Measurements from ENCODE around the gene DOCK2. TPM values are rescaled to one million over a fixed set of nuclear protein-coding genes. Genes with fewer than 3 reads are reported as not detected.
"Not testable (repeated sequence)": the region's sequence is repeated elsewhere in the genome, so short reads cannot be mapped to it uniquely, and the experiment has no call there.

DOCK2 gene
- total RNA-seq, 1 donor from 2014 or later, result 108 TPM

DNA sequence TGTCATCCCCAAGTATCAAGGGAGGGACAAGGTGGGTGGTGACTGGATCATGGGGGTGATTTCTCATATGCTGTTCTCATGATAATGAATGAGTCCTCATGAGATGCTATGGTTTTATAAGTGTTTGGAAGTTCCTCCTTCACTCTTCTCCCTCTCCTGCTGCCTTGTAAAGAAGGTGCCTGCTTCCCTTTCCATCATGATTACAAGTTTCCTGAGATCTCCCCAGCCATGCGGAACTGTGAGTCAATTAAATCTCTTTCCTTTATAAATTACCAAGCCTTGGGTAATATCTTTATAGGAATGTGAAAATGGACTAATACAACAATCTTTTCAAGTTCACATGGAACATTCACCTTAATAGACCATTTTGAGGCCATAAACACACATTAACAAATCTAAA is 21.5 kb upstream of the DOCK2 start:
- TF ChIP-seq, protein P1, sequence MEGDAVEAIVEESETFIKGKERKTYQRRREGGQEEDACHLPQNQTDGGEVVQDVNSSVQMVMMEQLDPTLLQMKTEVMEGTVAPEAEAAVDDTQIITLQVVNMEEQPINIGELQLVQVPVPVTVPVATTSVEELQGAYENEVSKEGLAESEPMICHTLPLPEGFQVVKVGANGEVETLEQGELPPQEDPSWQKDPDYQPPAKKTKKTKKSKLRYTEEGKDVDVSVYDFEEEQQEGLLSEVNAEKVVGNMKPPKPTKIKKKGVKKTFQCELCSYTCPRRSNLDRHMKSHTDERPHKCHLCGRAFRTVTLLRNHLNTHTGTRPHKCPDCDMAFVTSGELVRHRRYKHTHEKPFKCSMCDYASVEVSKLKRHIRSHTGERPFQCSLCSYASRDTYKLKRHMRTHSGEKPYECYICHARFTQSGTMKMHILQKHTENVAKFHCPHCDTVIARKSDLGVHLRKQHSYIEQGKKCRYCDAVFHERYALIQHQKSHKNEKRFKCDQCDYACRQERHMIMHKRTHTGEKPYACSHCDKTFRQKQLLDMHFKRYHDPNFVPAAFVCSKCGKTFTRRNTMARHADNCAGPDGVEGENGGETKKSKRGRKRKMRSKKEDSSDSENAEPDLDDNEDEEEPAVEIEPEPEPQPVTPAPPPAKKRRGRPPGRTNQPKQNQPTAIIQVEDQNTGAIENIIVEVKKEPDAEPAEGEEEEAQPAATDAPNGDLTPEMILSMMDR (IDR thresholded peaks at IDR 0.05), result no peak
- Histone ChIP-seq H3K27me3 (ENCODE audit: low read depth) (no peaks in the 10 kb centered on the region), H3K9me3 (no peaks in the 10 kb centered on the region), H3K36me3 (no peaks in the 10 kb centered on the region), H3K27ac (no peak overlapping the region), H3K4me1 (no peaks in the 10 kb centered on the region), H3K4me3 (no peak overlapping the region)
- DNase-seq, result no peak
- intact Hi-C loops (cut with DNase I), result no loop called here
- no peak for ATAC-seq

- intact Hi-C loops (cut with DNase I); DNase-seq; H3K4me1 ChIP-seq; H3K9me3 ChIP-seq; H3K4me3 ChIP-seq; ATAC-seq; H3K36me3 ChIP-seq; H3K27ac ChIP-seq; H3K27me3 ChIP-seq (ENCODE audit: low read depth): not testable (repeated sequence)
Observed at GRCh38 chr5:169624307-169624706, 12.8 kb upstream of the DOCK2 start.

GRCh38 chr5:169626779-169627178 is 10.3 kb upstream of the DOCK2 start:
- TF ChIP-seq, protein P1 (IDR thresholded peaks at IDR 0.05), result no peak
- ATAC-seq, result no peak
- Histone ChIP-seq H3K27ac (no peak overlapping the region), H3K9me3 (no peaks in the 10 kb centered on the region), H3K36me3 (no peaks in the 10 kb centered on the region), H3K4me3 (no peak overlapping the region), H3K27me3 (ENCODE audit: low read depth) (no peaks in the 10 kb centered on the region), H3K4me1 (no peaks in the 10 kb centered on the region)
- DNase-seq, result no peak
- intact Hi-C loops (cut with DNase I), result no loop called here

- DNase-seq (no peak), ATAC-seq (no peak)
- H3K9me3 ChIP-seq, result no peaks in the 10 kb centered on the region
- H3K27ac ChIP-seq, result no peak overlapping the region
- no peaks in the 10 kb centered on the region for H3K27me3 ChIP-seq (ENCODE audit: low read depth)
- H3K4me1 ChIP-seq, result no peaks in the 10 kb centered on the region
- no peak overlapping the region for H3K4me3 ChIP-seq
- TF ChIP-seq, protein P1 (IDR thresholded peaks at IDR 0.05), result no peak
- intact Hi-C loops (cut with DNase I), result no loop called here
- no peaks in the 10 kb centered on the region for H3K36me3 ChIP-seq
Observed at GRCh38 chr5:169627551-169627950, 9.5 kb upstream of the DOCK2 start.

GRCh38 chr5:169628892-169629291 is 8.2 kb upstream of the DOCK2 start:
- no peak for DNase-seq
- no peak overlapping the region for H3K27ac ChIP-seq
- H3K36me3 ChIP-seq, result no peaks in the 10 kb centered on the region
- TF ChIP-seq, protein P1 (IDR thresholded peaks at IDR 0.05), result no peak
- no peaks in the 10 kb centered on the region for H3K4me1 ChIP-seq
- intact Hi-C loops (cut with DNase I), result no loop called here
- no peaks in the 10 kb centered on the region for H3K27me3 ChIP-seq (ENCODE audit: low read depth)
- H3K9me3 ChIP-seq, result no peaks in the 10 kb centered on the region
- no peak for ATAC-seq
- no peak overlapping the region for H3K4me3 ChIP-seq

GRCh38 chr5:169629847-169630548 is 7.1 kb upstream of the DOCK2 start:
- Histone ChIP-seq H3K27me3 (ENCODE audit: low read depth) (no peaks in the 10 kb centered on the region), H3K4me3 (no peak overlapping the region), H3K9me3 (no peaks in the 10 kb centered on the region), H3K36me3 (no peaks in the 10 kb centered on the region), H3K4me1 (no peaks in the 10 kb centered on the region), H3K27ac (no peak overlapping the region)
- ATAC-seq, result no peak
- intact Hi-C loops (cut with DNase I), result no loop called here
- DNase-seq, result no peak
- TF ChIP-seq, protein P1 (IDR thresholded peaks at IDR 0.05), result no peak
